Mucosa of descending colon (tissue), 3 donors: ENCODE data around the gene RAB35. TPM values are rescaled to one million over a fixed set of nuclear protein-coding genes. Genes with fewer than 3 reads are reported as not detected.

Experiments used
- ATAC-seq: fragments of 200-7000 bp; cut with Tn5 transposase; one replicate; pipeline ENCODE4 v1.9.1; 2020; ENCODE audit warnings: mild to moderate bottlenecking, moderate library complexity
- DNase-seq, 3 donors: peaks; one replicate each; pipeline ENCODE4 v3.0.0-alpha.2; 2020
- H3K36me3 ChIP-seq: fragments of 200-600 bp; one replicate; pipeline ENCODE4 v1.8.0; 2021; ENCODE audit warnings: low read depth, mild to moderate bottlenecking
- H3K4me1 ChIP-seq: fragments of 200-600 bp; one replicate; pipeline ENCODE4 v1.8.0; 2021; ENCODE audit warnings: low read depth, mild to moderate bottlenecking
- H3K4me3 ChIP-seq: fragments of 200-600 bp; one replicate; pipeline ENCODE4 v1.8.0; 2021; ENCODE audit warnings: mild to moderate bottlenecking
- H3K9me3 ChIP-seq: fragments of 200-600 bp; one replicate; pipeline ENCODE4 v1.8.0; 2021; ENCODE audit warnings: mild to moderate bottlenecking
- CTCF ChIP-seq: fragments of 200-600 bp; IDR thresholded peaks from one replicate; pipeline ENCODE4 v1.8.0; 2022; ENCODE audit warnings: antibody characterized with exemption, mild to moderate bottlenecking
- intact Hi-C, 2 donors: fragments of 100-400 bp; cut with DNase I in 1 of 2; cut with micrococcal nuclease in 1 of 2; formaldehyde crosslinking; loops; one replicate each; pipeline versions ENCODE4 v1.11.0 to v1.11.1; 2022; cut with DNase I, micrococcal nuclease
- total RNA-seq, 3 donors: library from RNA; stranded (reverse); fragmentation: NEBNext Ultra II Directional in 2 of 3; extraction: Animal tissue kit (Norgen Biotek cat#: 25700) in 2 of 3; gene quantifications; one replicate each; pipeline versions ENCODE4 v1.2.1 to v1.2.4, GENCODE V29; 2021 to 2023
- donor health status: DM: no; HTN: no; CAD: no; lungs with moderate emphysema.
- donor health status: DM: no; HTN: no; CAD: no.
- donor health status: DM: no; HTN: yes; CAD: no.

The RAB35 gene
- total RNA-seq, 3 donors from 2014 or later, result 50.1 to 56.5 (median 51.3) TPM

- H3K9me3 ChIP-seq, result no peaks in the 10 kb centered on the region
- no peak for TF ChIP-seq CTCF
- DNase-seq, result no peak
- H3K4me3 ChIP-seq, result no peak overlapping the region
- intact Hi-C loops, result no loop called here
- no peaks in the 10 kb centered on the region for H3K36me3 ChIP-seq
- ATAC-seq, result no peak
- H3K4me1 ChIP-seq, result no peaks in the 10 kb centered on the region
Measured at GRCh38 chr12:120081641-120082040, 34.9 kb downstream of the RAB35 start.

- H3K4me3 ChIP-seq, result no peak overlapping the region
- no peaks in the 10 kb centered on the region for H3K9me3 ChIP-seq
- DNase-seq (peak in 1 of 3 donors; percentile 30), ATAC-seq (peak; percentile 88)
- intact Hi-C loops, result no loop called here
- H3K36me3 ChIP-seq, result no peaks in the 10 kb centered on the region
- TF ChIP-seq CTCF, result no peak
- H3K4me1 ChIP-seq, result no peaks in the 10 kb centered on the region
Measured at GRCh38 chr12:120079411-120080400, 36.8 kb downstream of the RAB35 start.

GRCh38 chr12:120078868-120079267 lies 37.7 kb downstream of the RAB35 start:
- ATAC-seq (peak; percentile 76), DNase-seq (no peak)
- intact Hi-C loops, result no loop called here
- no peaks in the 10 kb centered on the region for H3K9me3 ChIP-seq
- TF ChIP-seq CTCF, result no peak
- H3K4me3 ChIP-seq, result no peak overlapping the region
- H3K4me1 ChIP-seq, result no peaks in the 10 kb centered on the region
- no peaks in the 10 kb centered on the region for H3K36me3 ChIP-seq

GRCh38 chr12:120077260-120077659 lies 39.3 kb downstream of the RAB35 start:
- DNase-seq (no peak), ATAC-seq (no peak)
- Histone ChIP-seq H3K9me3 (no peaks in the 10 kb centered on the region), H3K4me1 (no peaks in the 10 kb centered on the region), H3K36me3 (no peaks in the 10 kb centered on the region), H3K4me3 (no peak overlapping the region)
- intact Hi-C loops, result no loop called here
- no peak for TF ChIP-seq CTCF

GRCh38 chr12:120076651-120077050 lies 39.9 kb downstream of the RAB35 start:
- Histone ChIP-seq H3K9me3 (no peaks in the 10 kb centered on the region), H3K4me3 (no peak overlapping the region), H3K4me1 (no peaks in the 10 kb centered on the region), H3K36me3 (no peaks in the 10 kb centered on the region)
- no peak for ATAC-seq
- intact Hi-C loops, result no loop called here
- no peak for DNase-seq
- TF ChIP-seq CTCF, result no peak
